ENCODE data around the gene DNAH1. TPM values are rescaled to one million over a fixed set of nuclear protein-coding genes. Genes with fewer than 3 reads are reported as not detected.

DNAH1 gene
- total RNA-seq, 1 experiment from 2014 or later: 5.9 TPM

DNA sequence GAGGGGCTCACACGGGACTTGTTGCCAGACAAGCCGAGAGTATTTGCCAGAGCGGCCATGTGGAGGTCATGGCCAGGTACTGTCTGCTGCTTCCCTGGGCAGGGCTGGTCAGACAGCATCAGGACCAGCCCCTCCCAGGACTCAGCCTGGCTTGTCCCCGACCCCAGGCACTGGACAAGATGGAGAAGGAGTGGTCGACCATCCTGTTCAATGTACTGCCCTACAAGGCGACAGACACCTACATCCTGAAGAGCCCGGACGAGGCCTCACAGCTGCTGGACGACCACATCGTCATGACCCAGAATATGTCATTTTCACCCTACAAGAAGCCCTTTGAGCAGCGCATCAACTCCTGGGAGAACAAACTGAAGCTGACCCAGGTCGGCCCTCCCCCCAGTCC is 38.6 kb downstream of the DNAH1 start:
- ChIA-PET POLR2A (ENCODE audit: unreplicated experiment) (no interaction called here), CTCF (no interaction called here)
- Histone ChIP-seq H3K4me1 (replicated peaks; ENCODE audit: insufficient read depth) (no peaks in the 10 kb centered on the region), H3K4me2 (no peak overlapping the region), H3K4me3 (no peak overlapping the region), H3K79me2 (ENCODE audit: low read depth) (no peaks in the 10 kb centered on the region), H3K27me3 (ENCODE audit: insufficient read depth, low read depth) (no peaks in the 10 kb centered on the region), H4K20me1 (ENCODE audit: insufficient read depth) (no peaks in the 10 kb centered on the region), H3K36me3 (ENCODE audit: low read depth) (no peaks in the 10 kb centered on the region), H3F3A (ENCODE audit: insufficient read depth, low read depth) (no peaks in the 10 kb centered on the region), H3K9me3 (ENCODE audit: insufficient read depth, low read depth) (no peaks in the 10 kb centered on the region), H2AFZ (no peak overlapping the region), H3K9me2 (ENCODE audit: insufficient read depth) (no peaks in the 10 kb centered on the region), H3K27ac (no peak overlapping the region)
- DNase-seq: no peak
- intact Hi-C loops (cut with micrococcal nuclease; ENCODE audit: unreplicated experiment): no loop called here
- BruUV-seq (replicated peaks): no TSS peak
- TF ChIP-seq EZH2 (IDR thresholded peaks at IDR 0.05; ENCODE audit: low read depth) (no peak), CTCF (conservative IDR thresholded peaks at IDR 0.05) (no peak)

- H4K20me1 ChIP-seq (ENCODE audit: insufficient read depth): no peaks in the 10 kb centered on the region
- H2AFZ ChIP-seq: no peak overlapping the region
- DNase-seq: no peak
- BruUV-seq (replicated peaks): no TSS peak
- intact Hi-C loops (cut with micrococcal nuclease; ENCODE audit: unreplicated experiment): no loop called here
- H3K4me2 ChIP-seq: no peak overlapping the region
- no peak for TF ChIP-seq CTCF (conservative IDR thresholded peaks at IDR 0.05)
- TF ChIP-seq EZH2 (IDR thresholded peaks at IDR 0.05; ENCODE audit: low read depth): no peak
- H3K9me2 ChIP-seq (ENCODE audit: insufficient read depth): no peaks in the 10 kb centered on the region
- H3K36me3 ChIP-seq (ENCODE audit: low read depth): no peaks in the 10 kb centered on the region
- H3K4me3 ChIP-seq: no peak overlapping the region
- H3K9me3 ChIP-seq (ENCODE audit: insufficient read depth, low read depth): no peaks in the 10 kb centered on the region
- no peaks in the 10 kb centered on the region for H3K79me2 ChIP-seq (ENCODE audit: low read depth)
- CTCF ChIA-PET: no interaction called here
- no peaks in the 10 kb centered on the region for H3K27me3 ChIP-seq (ENCODE audit: insufficient read depth, low read depth)
- H3F3A ChIP-seq (ENCODE audit: insufficient read depth, low read depth): no peaks in the 10 kb centered on the region
- no peak overlapping the region for H3K27ac ChIP-seq
- POLR2A ChIA-PET (ENCODE audit: unreplicated experiment): no interaction called here
- no peaks in the 10 kb centered on the region for H3K4me1 ChIP-seq (replicated peaks; ENCODE audit: insufficient read depth)
These were observed 39.4 kb downstream of the DNAH1 start for GRCh38 chr3:52355526-52355925.

DNA sequence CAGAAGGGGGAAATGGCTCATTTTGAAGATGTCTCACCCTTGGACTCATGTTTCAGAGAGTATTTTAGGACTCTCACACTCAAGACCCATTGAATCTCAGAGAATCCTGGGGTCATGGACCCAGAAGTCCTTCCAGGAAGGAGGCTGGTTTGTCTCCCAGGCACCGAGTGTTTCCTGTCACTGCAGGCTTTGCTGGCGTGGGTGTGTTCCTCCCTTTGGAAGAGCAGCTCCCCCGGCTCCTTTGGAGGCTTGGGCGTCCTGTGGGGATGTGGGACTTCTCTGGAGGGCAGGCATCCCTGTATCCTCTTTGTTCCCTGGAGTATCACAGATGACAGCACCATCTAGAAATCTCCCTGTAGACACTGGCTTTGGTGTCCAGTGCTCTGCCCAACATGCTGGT is 40.0 kb downstream of the DNAH1 start:
- no peak overlapping the region for H3K4me2 ChIP-seq
- BruUV-seq (replicated peaks): no TSS peak
- no peak for DNase-seq
- H3K4me1 ChIP-seq (replicated peaks; ENCODE audit: insufficient read depth): no peaks in the 10 kb centered on the region
- no peaks in the 10 kb centered on the region for H3F3A ChIP-seq (ENCODE audit: insufficient read depth, low read depth)
- CTCF ChIA-PET: no interaction called here
- H3K27ac ChIP-seq: no peak overlapping the region
- H3K9me2 ChIP-seq (ENCODE audit: insufficient read depth): no peaks in the 10 kb centered on the region
- POLR2A ChIA-PET (ENCODE audit: unreplicated experiment): interaction anchor here (0.6 kb wide), 1 partner anchor 1675 kb away, joined by 6 read pairs; no protein-coding TSS in a partner anchor
- H3K27me3 ChIP-seq (ENCODE audit: insufficient read depth, low read depth): no peaks in the 10 kb centered on the region
- H4K20me1 ChIP-seq (ENCODE audit: insufficient read depth): no peaks in the 10 kb centered on the region
- intact Hi-C loops (cut with micrococcal nuclease; ENCODE audit: unreplicated experiment): no loop called here
- no peaks in the 10 kb centered on the region for H3K9me3 ChIP-seq (ENCODE audit: insufficient read depth, low read depth)
- no peaks in the 10 kb centered on the region for H3K79me2 ChIP-seq (ENCODE audit: low read depth)
- no peak overlapping the region for H3K4me3 ChIP-seq
- H2AFZ ChIP-seq: no peak overlapping the region
- no peaks in the 10 kb centered on the region for H3K36me3 ChIP-seq (ENCODE audit: low read depth)
- no peak for TF ChIP-seq CTCF (conservative IDR thresholded peaks at IDR 0.05)
- TF ChIP-seq EZH2 (IDR thresholded peaks at IDR 0.05; ENCODE audit: low read depth): no peak

Data from PC-9 (cell line).